HG03469 (cell line): Measurements from ENCODE around the gene SPC25.

ENCODE experiments used
- ATAC-seq: cut with Tn5 transposase; IDR thresholded peaks from one replicate; pipeline ENCODE4 v1.9.1; 2021; ENCODE audit warnings: mild to moderate bottlenecking, moderate library complexity, moderate number of reproducible peaks; ENCODE audit not compliant: unreplicated experiment

SPC25 gene

GRCh38 chr2:168849610-168850009 lies 40.6 kb downstream of the SPC25 start:
- no peak for ATAC-seq

- no peak for ATAC-seq
These were observed 42.0 kb downstream of the SPC25 start for GRCh38 chr2:168848225-168848624.

GRCh38 chr2:168843253-168843652 lies 47.0 kb downstream of the SPC25 start:
- no peak for ATAC-seq

GRCh38 chr2:168841445-168841844 lies 48.8 kb downstream of the SPC25 start:
- ATAC-seq: no peak

GRCh38 chr2:168835969-168836368 lies 54.3 kb downstream of the SPC25 start:
- ATAC-seq: no peak

GRCh38 chr2:168831662-168832061 lies 58.6 kb downstream of the SPC25 start:
- ATAC-seq: no peak

- ATAC-seq: no peak
These were observed 59.3 kb downstream of the SPC25 start for GRCh38 chr2:168830958-168831357.

GRCh38 chr2:168825126-168825525 lies 65.1 kb downstream of the SPC25 start:
- ATAC-seq: no peak

- ATAC-seq: no peak
These were observed 68.2 kb downstream of the SPC25 start for GRCh38 chr2:168821992-168822391.

GRCh38 chr2:168821577-168821976 lies 68.7 kb downstream of the SPC25 start:
- no peak for ATAC-seq
